MM.1S (cell line): ENCODE measurements around the gene TUBGCP3.

Source experiments
- EZH2 ChIP-seq: fragments of 300-600 bp; sonication (generic); optimal IDR thresholded peaks from 2 replicates; pipeline ENCODE3; 2017; ENCODE audit warnings: low read depth, mild to moderate bottlenecking, antibody characterized with exemption, low read length, mixed read lengths
- EZH2phosphoT487 ChIP-seq: fragments of 300-600 bp; sonication (generic); IDR thresholded peaks from 2 replicates; pipeline ENCODE4 v1.6.1; 2018; ENCODE audit warnings: antibody characterized with exemption, low read length
- TF ChIP-seq, protein P1 (sequence below): fragments of 300-600 bp; sonication (generic); IDR thresholded peaks from 2 replicates; pipeline ENCODE4 v1.5.1; 2016; ENCODE audit warnings: antibody characterized with exemption, low read length, mixed read lengths

DNA sequence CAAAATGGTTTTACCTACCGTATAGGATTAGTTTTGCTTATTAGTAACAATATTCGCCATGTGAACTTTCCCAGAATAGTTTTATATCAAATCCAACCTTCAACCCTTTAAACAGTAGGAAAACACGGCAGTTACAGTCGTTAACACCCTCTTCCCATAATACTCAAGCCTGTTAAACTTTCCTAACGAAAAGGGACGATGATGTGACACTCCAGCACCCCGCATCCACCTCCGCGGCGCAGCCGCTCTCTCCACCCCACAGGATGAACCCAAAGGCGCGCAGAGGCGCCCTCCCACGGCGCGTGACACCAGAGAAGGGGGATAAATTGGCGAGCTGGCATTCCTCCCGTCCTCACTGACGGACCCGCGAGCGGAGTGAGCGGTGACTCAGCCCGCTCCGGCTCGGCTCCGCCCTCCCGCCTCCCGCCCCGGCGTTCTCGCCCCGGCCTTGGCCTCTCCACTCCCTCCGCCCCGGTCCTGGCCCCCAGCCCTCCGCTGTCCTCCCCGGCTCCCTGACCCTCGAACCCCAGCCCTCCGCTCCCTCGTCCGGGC, 665 bp downstream of the TUBGCP3 start:
- TF ChIP-seq, protein P1, sequence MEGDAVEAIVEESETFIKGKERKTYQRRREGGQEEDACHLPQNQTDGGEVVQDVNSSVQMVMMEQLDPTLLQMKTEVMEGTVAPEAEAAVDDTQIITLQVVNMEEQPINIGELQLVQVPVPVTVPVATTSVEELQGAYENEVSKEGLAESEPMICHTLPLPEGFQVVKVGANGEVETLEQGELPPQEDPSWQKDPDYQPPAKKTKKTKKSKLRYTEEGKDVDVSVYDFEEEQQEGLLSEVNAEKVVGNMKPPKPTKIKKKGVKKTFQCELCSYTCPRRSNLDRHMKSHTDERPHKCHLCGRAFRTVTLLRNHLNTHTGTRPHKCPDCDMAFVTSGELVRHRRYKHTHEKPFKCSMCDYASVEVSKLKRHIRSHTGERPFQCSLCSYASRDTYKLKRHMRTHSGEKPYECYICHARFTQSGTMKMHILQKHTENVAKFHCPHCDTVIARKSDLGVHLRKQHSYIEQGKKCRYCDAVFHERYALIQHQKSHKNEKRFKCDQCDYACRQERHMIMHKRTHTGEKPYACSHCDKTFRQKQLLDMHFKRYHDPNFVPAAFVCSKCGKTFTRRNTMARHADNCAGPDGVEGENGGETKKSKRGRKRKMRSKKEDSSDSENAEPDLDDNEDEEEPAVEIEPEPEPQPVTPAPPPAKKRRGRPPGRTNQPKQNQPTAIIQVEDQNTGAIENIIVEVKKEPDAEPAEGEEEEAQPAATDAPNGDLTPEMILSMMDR = no peak
- TF ChIP-seq EZH2 (no peak), EZH2phosphoT487 (no peak)
